GM21737 (cell line): ENCODE data around the gene PDCD2L.
A peak's percentile ranks its signal among the peaks of the same experiment; 100 is the strongest.
"Not testable (repeated sequence)": the region's sequence is repeated elsewhere in the genome, so short reads cannot be mapped to it uniquely, and the experiment has no call there.

Source experiments
- ATAC-seq: cut with Tn5 transposase; IDR thresholded peaks from one replicate; pipeline ENCODE4 v1.9.1; 2021; ENCODE audit warnings: mild to moderate bottlenecking, moderate library complexity; ENCODE audit not compliant: unreplicated experiment

Gene PDCD2L

GRCh38 chr19:34409189-34410164, 5.3 kb downstream of the PDCD2L start:
- ATAC-seq = no peak

- ATAC-seq = no peak
Measured at GRCh38 chr19:34411216-34411615, 7.0 kb downstream of the PDCD2L start.

GRCh38 chr19:34416021-34416545, 11.9 kb downstream of the PDCD2L start:
- ATAC-seq = no peak

GRCh38 chr19:34418300-34418699, 14.1 kb downstream of the PDCD2L start:
- no peak for ATAC-seq

GRCh38 chr19:34426096-34426661, 22.0 kb downstream of the PDCD2L start:
- no peak for ATAC-seq

- peak; percentile 45 for ATAC-seq
Measured at GRCh38 chr19:34428549-34429285, 24.5 kb downstream of the PDCD2L start.

GRCh38 chr19:34429553-34429952, 25.4 kb downstream of the PDCD2L start:
- ATAC-seq = no peak

- ATAC-seq = no peak
Measured at GRCh38 chr19:34430738-34431625, 26.8 kb downstream of the PDCD2L start.

GRCh38 chr19:34431681-34432402, 27.6 kb downstream of the PDCD2L start:
- no peak for ATAC-seq

- ATAC-seq = no peak
Measured at GRCh38 chr19:34432797-34433196, 28.6 kb downstream of the PDCD2L start.

- ATAC-seq = no peak
Measured at GRCh38 chr19:34436716-34437115, 32.5 kb downstream of the PDCD2L start.

- ATAC-seq = no peak
Measured at GRCh38 chr19:34448191-34448590, 44.0 kb downstream of the PDCD2L start.

- ATAC-seq = no peak
Measured at GRCh38 chr19:34452723-34453122, 48.5 kb downstream of the PDCD2L start.

GRCh38 chr19:34454091-34454490, 49.9 kb downstream of the PDCD2L start:
- ATAC-seq = no peak

- ATAC-seq = no peak
Measured at GRCh38 chr19:34454685-34455084, 50.5 kb downstream of the PDCD2L start.

- ATAC-seq = not testable (repeated sequence)
Measured at GRCh38 chr19:34455783-34456480, 51.7 kb downstream of the PDCD2L start.

GRCh38 chr19:34457446-34457845, 53.2 kb downstream of the PDCD2L start:
- no peak for ATAC-seq

GRCh38 chr19:34458677-34459076, 54.5 kb downstream of the PDCD2L start:
- ATAC-seq = no peak

- no peak for ATAC-seq
Measured at GRCh38 chr19:34459614-34460013, 55.4 kb downstream of the PDCD2L start.
